ENCODE results near the gene SS18L1. TPM values are rescaled to one million over a fixed set of nuclear protein-coding genes. Genes with fewer than 3 reads are reported as not detected.

SS18L1 gene
- total RNA-seq, 1 experiment from 2014 or later: 29.0 TPM

DNA sequence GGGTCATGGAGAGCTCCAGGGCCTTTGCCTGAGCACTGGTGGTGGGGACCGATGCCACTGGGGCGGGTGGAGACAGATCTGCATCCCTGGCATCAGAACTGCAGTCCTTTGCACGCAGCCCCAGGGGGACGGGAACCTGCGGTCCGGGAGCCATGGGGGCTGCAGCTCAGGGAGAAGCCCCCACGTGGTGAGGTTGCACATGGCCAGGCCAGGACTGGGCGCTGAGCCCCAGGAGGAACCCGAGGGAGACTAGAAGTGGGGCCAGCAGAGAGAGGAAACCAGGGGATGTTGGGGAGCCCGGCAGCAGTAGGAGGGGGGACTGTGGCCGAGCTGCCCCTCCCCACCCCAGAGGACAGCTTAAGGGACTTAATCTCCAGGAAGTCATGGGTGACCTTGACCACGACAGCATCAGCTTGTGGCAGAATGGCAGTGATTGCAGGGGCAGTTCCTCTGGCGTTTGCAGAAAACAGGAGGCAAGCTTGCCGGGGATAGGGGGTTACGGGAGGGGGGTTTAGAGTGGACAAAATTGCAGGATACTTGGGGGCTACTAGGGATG, 39.3 kb upstream of the SS18L1 start:
- H3K79me2 ChIP-seq (ENCODE audit: low read depth): no peaks in the 10 kb centered on the region
- POLR2A ChIA-PET (ENCODE audit: unreplicated experiment): no interaction called here
- intact Hi-C loops (cut with micrococcal nuclease; ENCODE audit: unreplicated experiment): no loop called here
- CTCF ChIA-PET: no interaction called here
- no peak overlapping the region for H3K4me3 ChIP-seq
- no peaks in the 10 kb centered on the region for H3K36me3 ChIP-seq (ENCODE audit: low read depth)
- H3K27me3 ChIP-seq (ENCODE audit: insufficient read depth, low read depth): peaks cover 69% of the 10 kb centered on the region
- H3K9me3 ChIP-seq (ENCODE audit: insufficient read depth, low read depth): peaks cover 47% of the 10 kb centered on the region
- no TSS peak for BruUV-seq (replicated peaks)
- H3F3A ChIP-seq (ENCODE audit: insufficient read depth, low read depth): no peaks in the 10 kb centered on the region
- no peak for TF ChIP-seq EZH2 (IDR thresholded peaks at IDR 0.05; ENCODE audit: low read depth)
- TF ChIP-seq, protein P1, sequence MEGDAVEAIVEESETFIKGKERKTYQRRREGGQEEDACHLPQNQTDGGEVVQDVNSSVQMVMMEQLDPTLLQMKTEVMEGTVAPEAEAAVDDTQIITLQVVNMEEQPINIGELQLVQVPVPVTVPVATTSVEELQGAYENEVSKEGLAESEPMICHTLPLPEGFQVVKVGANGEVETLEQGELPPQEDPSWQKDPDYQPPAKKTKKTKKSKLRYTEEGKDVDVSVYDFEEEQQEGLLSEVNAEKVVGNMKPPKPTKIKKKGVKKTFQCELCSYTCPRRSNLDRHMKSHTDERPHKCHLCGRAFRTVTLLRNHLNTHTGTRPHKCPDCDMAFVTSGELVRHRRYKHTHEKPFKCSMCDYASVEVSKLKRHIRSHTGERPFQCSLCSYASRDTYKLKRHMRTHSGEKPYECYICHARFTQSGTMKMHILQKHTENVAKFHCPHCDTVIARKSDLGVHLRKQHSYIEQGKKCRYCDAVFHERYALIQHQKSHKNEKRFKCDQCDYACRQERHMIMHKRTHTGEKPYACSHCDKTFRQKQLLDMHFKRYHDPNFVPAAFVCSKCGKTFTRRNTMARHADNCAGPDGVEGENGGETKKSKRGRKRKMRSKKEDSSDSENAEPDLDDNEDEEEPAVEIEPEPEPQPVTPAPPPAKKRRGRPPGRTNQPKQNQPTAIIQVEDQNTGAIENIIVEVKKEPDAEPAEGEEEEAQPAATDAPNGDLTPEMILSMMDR (conservative IDR thresholded peaks at IDR 0.05): no peak
- DNase-seq: no peak
- H4K20me1 ChIP-seq (ENCODE audit: insufficient read depth): no peaks in the 10 kb centered on the region
- H3K9me2 ChIP-seq (ENCODE audit: insufficient read depth): no peaks in the 10 kb centered on the region
- H3K4me1 ChIP-seq (replicated peaks; ENCODE audit: insufficient read depth): no peaks in the 10 kb centered on the region
- no peak overlapping the region for H3K27ac ChIP-seq
- no peak overlapping the region for H2AFZ ChIP-seq
- H3K4me2 ChIP-seq: no peak overlapping the region

DNA sequence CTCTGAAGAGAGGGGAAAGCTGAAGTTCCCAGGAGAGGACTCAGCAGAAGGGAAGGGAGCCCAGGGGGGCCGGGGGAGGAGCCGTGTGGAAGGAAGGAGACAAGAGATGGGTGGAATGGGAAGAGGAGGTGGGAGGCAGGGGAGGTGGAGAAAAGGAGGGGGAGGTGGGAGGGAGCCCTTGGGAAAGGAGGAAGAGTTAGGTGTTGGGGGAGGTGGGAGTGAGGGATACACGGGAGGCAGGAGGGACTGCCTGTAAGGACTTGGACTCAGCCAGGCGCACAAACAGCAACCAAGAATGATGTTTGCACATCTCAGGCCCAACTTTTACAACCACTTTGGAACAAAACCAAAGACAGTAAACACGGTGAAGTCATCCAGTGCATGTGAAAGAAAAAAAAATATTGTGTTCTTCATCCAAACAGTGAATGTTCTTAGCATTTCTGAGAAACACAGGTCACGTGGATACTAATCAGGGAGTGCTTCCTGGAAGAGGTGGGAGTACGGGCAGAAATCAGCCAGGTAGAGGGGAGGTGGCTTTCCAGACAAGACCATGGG, 38.7 kb upstream of the SS18L1 start:
- no peaks in the 10 kb centered on the region for H3K36me3 ChIP-seq (ENCODE audit: low read depth)
- BruUV-seq (replicated peaks): no TSS peak
- H3K4me1 ChIP-seq (replicated peaks; ENCODE audit: insufficient read depth): no peaks in the 10 kb centered on the region
- intact Hi-C loops (cut with micrococcal nuclease; ENCODE audit: unreplicated experiment): no loop called here
- H4K20me1 ChIP-seq (ENCODE audit: insufficient read depth): no peaks in the 10 kb centered on the region
- DNase-seq: no peak
- no peak overlapping the region for H3K4me3 ChIP-seq
- H3K9me2 ChIP-seq (ENCODE audit: insufficient read depth): no peaks in the 10 kb centered on the region
- no peak overlapping the region for H3K27ac ChIP-seq
- no peak for TF ChIP-seq EZH2 (IDR thresholded peaks at IDR 0.05; ENCODE audit: low read depth)
- TF ChIP-seq, protein P1 (conservative IDR thresholded peaks at IDR 0.05): no peak
- ChIA-PET POLR2A (ENCODE audit: unreplicated experiment) (no interaction called here), CTCF (no interaction called here)
- H3K27me3 ChIP-seq (ENCODE audit: insufficient read depth, low read depth): peaks cover 64% of the 10 kb centered on the region
- no peaks in the 10 kb centered on the region for H3F3A ChIP-seq (ENCODE audit: insufficient read depth, low read depth)
- H3K4me2 ChIP-seq: no peak overlapping the region
- H3K9me3 ChIP-seq (ENCODE audit: insufficient read depth, low read depth): peaks cover 51% of the 10 kb centered on the region
- no peak overlapping the region for H2AFZ ChIP-seq
- H3K79me2 ChIP-seq (ENCODE audit: low read depth): no peaks in the 10 kb centered on the region

DNA sequence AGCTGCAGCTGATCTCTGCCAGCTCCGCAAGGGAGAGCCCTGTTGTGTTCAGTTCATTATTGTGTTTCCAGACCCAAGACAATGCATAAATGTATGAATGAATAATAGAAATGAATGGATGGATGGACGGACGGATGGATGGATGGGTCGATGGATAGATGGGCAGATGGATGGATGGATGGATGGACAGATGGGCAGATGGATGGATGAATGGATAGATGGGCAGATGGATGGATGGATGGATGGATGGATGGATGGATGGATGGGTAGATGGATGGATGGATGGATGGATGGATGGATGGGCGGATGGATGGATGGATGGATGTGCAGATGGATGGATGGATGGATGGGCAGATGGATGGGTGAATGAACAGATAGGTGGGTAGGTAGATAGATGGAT, 38.0 kb upstream of the SS18L1 start:
- ChIA-PET POLR2A (ENCODE audit: unreplicated experiment) (no interaction called here), CTCF (no interaction called here)
- DNase-seq: no peak
- no peak overlapping the region for H3K27ac ChIP-seq
- intact Hi-C loops (cut with micrococcal nuclease; ENCODE audit: unreplicated experiment): no loop called here
- no TSS peak for BruUV-seq (replicated peaks)
- H3K27me3 ChIP-seq (ENCODE audit: insufficient read depth, low read depth): peaks cover 56% of the 10 kb centered on the region
- H3K9me2 ChIP-seq (ENCODE audit: insufficient read depth): no peaks in the 10 kb centered on the region
- no peaks in the 10 kb centered on the region for H3K4me1 ChIP-seq (replicated peaks; ENCODE audit: insufficient read depth)
- H3K9me3 ChIP-seq (ENCODE audit: insufficient read depth, low read depth): peaks cover 51% of the 10 kb centered on the region
- H3K4me2 ChIP-seq: no peak overlapping the region
- no peak overlapping the region for H2AFZ ChIP-seq
- H3K4me3 ChIP-seq: no peak overlapping the region
- H3K79me2 ChIP-seq (ENCODE audit: low read depth): no peaks in the 10 kb centered on the region
- no peaks in the 10 kb centered on the region for H3K36me3 ChIP-seq (ENCODE audit: low read depth)
- TF ChIP-seq, protein P1 (conservative IDR thresholded peaks at IDR 0.05): no peak
- TF ChIP-seq EZH2 (IDR thresholded peaks at IDR 0.05; ENCODE audit: low read depth): no peak
- H4K20me1 ChIP-seq (ENCODE audit: insufficient read depth): no peaks in the 10 kb centered on the region
- H3F3A ChIP-seq (ENCODE audit: insufficient read depth, low read depth): no peaks in the 10 kb centered on the region
